GM21526 (cell line): ENCODE data around the gene CRYGB.

ENCODE experiments used
- ATAC-seq: cut with Tn5 transposase; IDR thresholded peaks from one replicate; pipeline ENCODE4 v1.9.1; 2021; ENCODE audit warnings: moderate library complexity; ENCODE audit not compliant: unreplicated experiment, low FRiP score

Gene CRYGB

GRCh38 chr2:208146006-208146405, at the start of gene CRYGB:
CRYGB (minus strand) TSS chr2:208146158; CDS start chr2:208146120, 38 bp downstream.
- ATAC-seq, result no peak

GRCh38 chr2:208195531-208195930, 49.6 kb upstream of the CRYGB start:
- ATAC-seq, result no peak

- ATAC-seq, result no peak
These were observed 46.8 kb upstream of the CRYGB start for GRCh38 chr2:208192611-208193236.

- no peak for ATAC-seq
These were observed 44.0 kb upstream of the CRYGB start, which contains the start of gene C2orf80 for GRCh38 chr2:208189810-208190503. C2orf80 (minus strand) TSS chr2:208190030; CDS start chr2:208186986, 3,044 bp downstream.

- no peak for ATAC-seq
These were observed 43.3 kb upstream of the CRYGB start for GRCh38 chr2:208189069-208189809.

GRCh38 chr2:208186893-208187292, 40.9 kb upstream of the CRYGB start:
- no peak for ATAC-seq

- ATAC-seq, result no peak
These were observed 40.5 kb upstream of the CRYGB start for GRCh38 chr2:208186465-208186864.

GRCh38 chr2:208183972-208184705, 38.2 kb upstream of the CRYGB start:
- ATAC-seq, result no peak

DNA sequence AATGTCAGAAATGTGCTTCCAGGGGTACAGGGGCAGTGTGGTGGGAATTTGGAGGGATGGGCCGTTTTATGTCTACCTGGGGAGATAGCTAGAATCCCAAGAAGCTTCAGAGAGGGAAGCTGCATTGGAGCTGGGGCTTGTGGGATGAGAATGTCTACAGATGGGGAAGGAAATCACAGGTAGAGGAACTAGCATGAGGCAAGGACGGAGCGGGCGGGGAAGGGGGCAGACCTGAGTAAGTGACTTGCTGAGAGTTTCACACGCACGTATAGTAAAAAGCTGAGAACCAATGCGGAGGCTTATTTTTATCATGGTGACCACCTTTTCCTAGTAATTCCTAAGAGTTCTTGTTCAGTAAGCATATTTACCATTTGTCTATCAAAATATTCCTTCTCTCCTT, 37.6 kb upstream of the CRYGB start:
- ATAC-seq, result no peak

DNA sequence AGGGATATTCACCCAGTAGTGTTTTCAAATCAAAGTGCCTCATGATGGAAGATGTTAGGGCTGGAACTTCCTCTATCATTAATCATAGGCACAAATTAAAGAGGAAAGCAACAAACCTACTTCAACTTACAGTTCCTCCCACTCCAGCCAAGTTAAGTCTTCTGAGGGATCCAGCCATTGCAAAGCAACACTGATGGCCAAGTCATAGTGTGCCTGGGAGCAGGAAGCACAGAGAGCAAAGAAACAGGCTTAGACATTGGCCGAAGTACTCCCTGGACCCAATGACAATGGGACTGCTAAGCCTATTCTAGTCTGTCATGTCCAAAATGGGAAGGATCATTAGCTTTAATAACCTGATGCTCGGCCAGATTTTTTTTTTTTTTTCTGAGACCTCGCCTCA, 36.9 kb upstream of the CRYGB start:
- ATAC-seq, result no peak

- no peak for ATAC-seq
These were observed 33.2 kb upstream of the CRYGB start for GRCh38 chr2:208179028-208179609.

DNA sequence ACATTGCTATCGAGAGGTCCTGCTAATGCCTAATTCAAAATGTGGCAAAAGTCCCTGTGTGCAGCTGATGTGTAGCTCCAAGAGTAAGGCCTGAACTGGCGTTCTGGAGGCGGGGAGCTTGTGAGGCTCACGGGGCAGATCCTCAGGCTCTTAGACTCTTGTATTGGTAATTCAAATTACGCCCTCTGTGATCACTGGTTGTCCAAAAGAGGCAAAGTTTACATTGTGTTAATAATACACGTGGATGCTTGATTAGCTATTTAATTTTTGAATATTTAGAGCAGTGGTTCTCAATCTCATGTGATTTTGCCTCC, 29.8 kb upstream of the CRYGB start:
- ATAC-seq, result no peak

DNA sequence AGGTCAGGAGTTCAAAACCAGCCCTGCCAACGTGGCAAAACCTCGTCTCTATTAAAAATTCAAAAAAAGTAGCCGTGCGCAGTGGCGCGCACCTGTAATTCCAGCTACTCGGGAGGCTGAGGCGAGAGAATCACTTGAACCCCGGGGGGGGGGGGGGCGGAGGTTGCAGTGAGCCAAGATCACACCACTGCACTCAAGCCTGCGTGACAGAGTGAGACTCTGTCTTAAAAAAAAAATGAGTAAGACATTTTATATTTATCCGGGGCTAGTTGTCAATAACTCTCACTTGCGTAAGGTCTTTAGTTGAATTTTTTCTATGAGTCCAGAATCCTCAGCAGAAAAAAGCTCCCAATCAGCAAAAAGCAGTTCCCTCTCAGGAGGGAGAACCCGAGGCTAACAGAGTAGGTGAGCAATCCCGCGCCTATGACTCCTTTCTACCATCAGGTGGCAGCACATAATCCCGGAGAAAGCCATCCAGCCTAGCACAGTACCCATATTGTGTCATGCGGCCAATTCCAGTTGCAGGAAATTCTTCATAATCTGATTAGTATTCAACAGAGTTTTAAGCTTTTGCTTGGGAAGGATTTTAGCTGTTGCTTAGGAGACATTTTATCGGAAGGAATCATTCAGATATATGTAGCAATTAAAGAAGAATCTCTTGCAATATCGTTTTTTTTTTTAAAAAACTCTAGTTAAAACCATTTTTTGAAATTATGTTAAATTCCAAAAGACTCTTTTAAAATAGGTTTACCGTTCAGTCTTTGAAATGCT, 29.3 kb upstream of the CRYGB start:
- peak; percentile 99 for ATAC-seq

GRCh38 chr2:208174144-208174543, 28.2 kb upstream of the CRYGB start:
- ATAC-seq, result no peak

DNA sequence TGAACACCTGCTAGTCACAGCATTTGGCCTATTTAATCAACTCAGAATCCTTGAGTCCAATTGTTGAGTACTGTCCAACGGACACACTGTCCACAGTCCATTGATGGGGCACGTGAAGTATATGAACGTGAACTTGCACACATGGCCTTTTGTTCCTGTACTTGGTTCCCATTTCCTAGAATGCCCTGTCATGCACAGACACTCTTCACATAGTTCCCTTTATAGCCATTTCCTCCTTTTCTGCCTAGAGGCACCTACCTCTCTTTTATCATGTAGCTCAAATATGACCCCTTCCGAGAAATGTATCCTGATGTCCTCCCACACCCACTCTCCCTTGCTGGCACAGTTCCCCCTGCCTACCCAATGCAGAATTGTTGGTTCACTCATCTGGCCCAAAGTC, 26.2 kb upstream of the CRYGB start:
- no peak for ATAC-seq

GRCh38 chr2:208164951-208165755, 19.2 kb upstream of the CRYGB start:
- no peak for ATAC-seq

DNA sequence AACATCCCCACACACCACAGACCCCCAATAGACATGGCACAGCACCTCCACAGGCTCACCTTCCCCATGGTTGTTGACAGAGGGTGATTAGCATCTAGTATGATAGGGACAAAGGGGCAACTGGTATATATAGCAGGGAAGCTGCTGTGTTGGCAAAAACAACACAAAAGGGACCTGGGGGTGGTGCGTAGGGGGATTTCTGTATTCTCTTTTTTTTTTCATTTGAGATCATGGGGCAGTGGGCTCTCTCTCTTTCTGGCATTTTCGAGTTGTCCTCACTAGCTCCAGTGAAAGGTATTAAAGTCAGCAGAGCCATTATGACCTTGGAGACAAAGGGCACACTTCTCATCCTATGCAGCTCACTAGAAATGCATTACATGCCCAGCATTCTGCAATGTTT, 17.5 kb upstream of the CRYGB start, which contains the start of gene CRYGA:
Gene CRYGA (minus strand): TSS at position 101 of the 400 bp plus-strand sequence. CDS start 33 bp downstream, at position 68.
- ATAC-seq, result no peak

DNA sequence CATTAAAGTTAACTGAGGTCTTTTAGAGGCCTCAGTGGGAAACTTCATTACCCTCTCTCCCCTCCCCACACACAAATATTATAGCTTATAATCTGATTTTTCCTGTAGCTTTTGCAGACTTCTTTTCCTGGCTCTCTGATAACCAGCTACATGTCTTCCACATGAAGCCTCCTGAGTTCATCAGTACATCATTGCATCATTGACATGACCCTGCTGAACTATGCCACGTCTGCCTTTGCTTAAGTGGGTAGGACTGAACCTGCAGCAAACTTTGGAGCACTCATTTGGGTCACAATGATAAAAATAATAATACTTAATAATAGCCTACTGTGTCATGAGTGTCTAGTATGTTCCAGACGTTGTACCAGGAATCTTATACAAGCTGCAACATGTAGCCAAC, 10.5 kb upstream of the CRYGB start:
- ATAC-seq, result no peak

GRCh38 chr2:208153156-208153555, 7.2 kb upstream of the CRYGB start:
- ATAC-seq, result no peak
